Karpas-422 (cell line): ENCODE measurements around the gene ASB14. TPM values are rescaled to one million over a fixed set of nuclear protein-coding genes. Genes with fewer than 3 reads are reported as not detected.
A peak's percentile ranks its signal among the peaks of the same experiment; 100 is the strongest.

Source experiments
- DNase-seq: peaks from one replicate; pipeline ENCODE4 v3.0.0-alpha.2; 2015
- H2AFZ ChIP-seq: fragments of 200-600 bp; sonication (generic); 2 replicates; pipeline ENCODE4 v1.6.1; 2014; ENCODE audit warnings: antibody characterized with exemption, low read length, mixed read lengths
- H3K27ac ChIP-seq: fragments of 200-600 bp; sonication (generic); 2 replicates; pipeline ENCODE4 v1.5.1; 2014; ENCODE audit warnings: mild to moderate bottlenecking, low read length, moderate library complexity
- H3K27me3 ChIP-seq: fragments of 200-600 bp; sonication (generic); 2 replicates; pipeline ENCODE4 v1.6.1; 2014; ENCODE audit warnings: low read length, mixed read lengths
- H3K36me3 ChIP-seq: fragments of 200-600 bp; sonication (generic); 2 replicates; pipeline ENCODE4 v1.6.1; 2014; ENCODE audit warnings: low read length, mixed read lengths; ENCODE audit not compliant: insufficient read depth
- H3K4me1 ChIP-seq: fragments of 200-600 bp; sonication (generic); 2 replicates; pipeline ENCODE4 v1.6.1; 2014; ENCODE audit warnings: mild to moderate bottlenecking, low read length, mixed read lengths
- H3K4me2 ChIP-seq: fragments of 200-600 bp; sonication (generic); 2 replicates; pipeline ENCODE4 v1.6.1; 2014; ENCODE audit warnings: low read length, low read depth, mild to moderate bottlenecking; ENCODE audit not compliant: poor library complexity, severe bottlenecking
- H3K4me3 ChIP-seq: fragments of 200-600 bp; sonication (generic); 2 replicates; pipeline ENCODE4 v1.5.1; 2014; ENCODE audit warnings: mild to moderate bottlenecking, antibody characterized with exemption, low read length, mixed read lengths
- H3K79me2 ChIP-seq: fragments of 200-600 bp; sonication (generic); 2 replicates; pipeline ENCODE4 v1.6.1; 2014; ENCODE audit warnings: mild to moderate bottlenecking, low read length, mixed read lengths
- H3K9ac ChIP-seq: fragments of 200-600 bp; sonication (generic); 2 replicates; pipeline ENCODE4 v1.6.0; 2014; ENCODE audit warnings: low read length
- H3K9me2 ChIP-seq: fragments of 200-600 bp; sonication (generic), shearing (Covaris generic); replicated peaks from 2 replicates; pipeline ENCODE4 v1.6.0; 2014; ENCODE audit warnings: mild to moderate bottlenecking, low read length, moderate library complexity; ENCODE audit not compliant: insufficient read depth
- H3K9me3 ChIP-seq: fragments of 300-700, 200-600 bp; sonication (generic); 2 replicates; pipeline ENCODE4 v1.6.1; 2014; ENCODE audit warnings: low read length, mixed read lengths
- H4K20me1 ChIP-seq: fragments of 200-600 bp; sonication (generic); 2 replicates; pipeline ENCODE4 v1.6.1; 2014; ENCODE audit warnings: mild to moderate bottlenecking, antibody characterized with exemption, low read length, low read depth; ENCODE audit not compliant: insufficient read depth
- total RNA-seq: library from RNA; depleted of rRNA; stranded (reverse); fragments of >200 nt; shearing (Covaris generic); gene quantifications from 2 replicates; pipeline ENCODE4 v1.2.3, GENCODE V29; 2014; ENCODE audit warnings: low replicate concordance

ASB14 gene
- total RNA-seq, 1 experiment from 2014 or later = not detected

- H3K9me3 ChIP-seq = no peaks in the 10 kb centered on the region
- H3K4me2 ChIP-seq = no peak overlapping the region
- peaks cover 42% of the 10 kb centered on the region; the same call in 1 of the 2 replicates for H3K36me3 ChIP-seq
- no peaks in the 10 kb centered on the region for H3K27me3 ChIP-seq
- no peak overlapping the region for H3K27ac ChIP-seq
- no peak overlapping the region for H3K4me3 ChIP-seq
- no peaks in the 10 kb centered on the region for H3K4me1 ChIP-seq
- no peak overlapping the region for H2AFZ ChIP-seq
- H3K79me2 ChIP-seq = 0 out of 2 replicates have a peak, but pooled peaks cover 4% of the 10 kb centered on the region
- H3K9me2 ChIP-seq = no peaks in the 10 kb centered on the region
- H3K9ac ChIP-seq = no peak overlapping the region
- H4K20me1 ChIP-seq = no peaks in the 10 kb centered on the region
- DNase-seq = no peak
Measured at GRCh38 chr3:57252404-57252803, 40.1 kb downstream of the ASB14 start.

DNA sequence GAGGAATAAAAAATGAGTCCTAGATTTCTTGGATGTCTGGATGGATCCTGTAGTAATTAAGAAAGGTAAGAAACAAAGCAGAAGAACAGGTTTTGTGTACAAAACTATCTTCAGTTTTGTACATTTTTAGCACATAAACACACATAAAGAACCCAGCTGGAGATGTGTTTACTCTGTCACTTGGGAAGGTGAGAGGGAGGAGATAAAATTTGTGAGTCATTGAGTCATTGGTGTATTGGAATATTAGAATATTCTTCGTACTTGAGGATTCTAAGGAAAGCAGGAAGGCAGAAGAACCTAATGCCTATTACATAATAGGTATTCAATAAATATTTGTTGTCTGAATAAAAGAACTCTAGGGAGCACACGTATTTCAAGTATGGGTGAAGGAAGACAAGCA, 47.5 kb downstream of the ASB14 start:
- Histone ChIP-seq H3K9me3 (no peaks in the 10 kb centered on the region), H3K9ac (no peak overlapping the region), H3K27ac (no peak overlapping the region), H3K79me2 (peaks cover 13% of the 10 kb centered on the region; the same call in 1 of the 2 replicates), H3K4me2 (no peak overlapping the region), H3K4me3 (no peak overlapping the region), H3K27me3 (no peaks in the 10 kb centered on the region), H3K9me2 (no peaks in the 10 kb centered on the region), H3K4me1 (peaks cover 13% of the 10 kb centered on the region), H2AFZ (no peak overlapping the region), H4K20me1 (no peaks in the 10 kb centered on the region), H3K36me3 (peaks cover 56% of the 10 kb centered on the region)
- DNase-seq = no peak

DNA sequence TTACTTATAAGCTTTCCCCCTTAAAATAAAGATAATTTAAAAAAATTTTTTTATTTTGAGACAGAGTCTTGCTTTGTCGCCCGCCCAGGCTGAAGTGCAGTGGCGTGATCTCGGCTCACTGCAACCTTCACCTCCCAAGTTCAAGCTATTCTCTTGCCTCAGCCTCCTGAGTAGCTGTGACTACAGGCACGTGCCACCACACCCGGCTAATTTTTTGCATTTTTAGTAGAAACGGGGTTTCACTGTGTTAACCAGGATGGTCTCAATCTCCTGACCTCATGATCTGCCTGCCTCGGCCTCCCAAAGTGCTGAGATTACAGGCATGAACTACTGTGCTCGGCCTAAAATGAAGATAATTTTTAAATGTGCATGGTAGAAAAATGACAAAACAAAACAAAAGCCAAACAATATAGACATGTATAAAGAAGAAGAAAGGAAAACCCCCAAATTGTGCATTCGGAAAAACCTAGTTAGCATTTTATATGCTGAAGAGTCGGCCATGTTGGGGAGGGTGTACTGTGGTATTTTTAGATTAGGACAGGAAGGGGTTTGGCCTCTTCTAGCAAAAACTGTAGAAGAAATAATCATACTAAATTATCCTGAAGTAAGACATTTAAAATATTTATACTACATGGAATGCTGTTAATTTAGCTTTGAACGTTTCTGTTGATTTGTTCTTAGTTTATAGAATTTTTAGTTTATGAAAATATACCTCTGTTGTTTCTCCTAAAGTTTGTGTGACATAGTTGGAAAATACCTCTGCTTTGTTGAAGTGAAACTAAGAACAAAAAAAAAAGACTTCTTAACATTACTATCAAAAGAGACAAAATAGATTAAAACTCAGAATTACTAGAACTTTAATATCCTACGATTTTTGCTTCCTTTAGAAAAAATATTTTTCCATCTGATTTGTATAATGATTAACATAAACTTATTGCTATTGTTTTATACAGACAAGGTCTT, 57.6 kb downstream of the ASB14 start:
- peaks cover 8% of the 10 kb centered on the region for H3K4me1 ChIP-seq
- H3K27me3 ChIP-seq = no peaks in the 10 kb centered on the region
- H3K27ac ChIP-seq = 0 out of 2 replicates have a peak overlapping the region, but pooled peaks have one; percentile 29
- no peak overlapping the region for H2AFZ ChIP-seq
- H3K4me2 ChIP-seq = no peak overlapping the region
- H3K9me2 ChIP-seq = no peaks in the 10 kb centered on the region
- H4K20me1 ChIP-seq = no peaks in the 10 kb centered on the region
- peaks cover 23% of the 10 kb centered on the region for H3K36me3 ChIP-seq
- peaks cover 3% of the 10 kb centered on the region; the same call in 1 of the 2 replicates for H3K9me3 ChIP-seq
- H3K9ac ChIP-seq = no peak overlapping the region
- peaks cover 67% of the 10 kb centered on the region for H3K79me2 ChIP-seq
- no peak for DNase-seq
- no peak overlapping the region for H3K4me3 ChIP-seq

GRCh38 chr3:57233799-57234198, 58.7 kb downstream of the ASB14 start:
- DNase-seq = no peak
- Histone ChIP-seq H3K9ac (no peak overlapping the region), H3K4me2 (no peak overlapping the region), H3K9me2 (no peaks in the 10 kb centered on the region), H3K4me1 (peaks cover 19% of the 10 kb centered on the region), H4K20me1 (no peaks in the 10 kb centered on the region), H3K9me3 (peaks cover 3% of the 10 kb centered on the region; the same call in 1 of the 2 replicates), H3K79me2 (peaks cover 77% of the 10 kb centered on the region), H3K27ac (no peak overlapping the region), H3K4me3 (no peak overlapping the region), H3K36me3 (peaks cover 14% of the 10 kb centered on the region), H3K27me3 (no peaks in the 10 kb centered on the region), H2AFZ (no peak overlapping the region)

- Histone ChIP-seq H3K4me1 (peaks cover 26% of the 10 kb centered on the region), H3K4me2 (peak overlapping the region; percentile 73), H4K20me1 (no peaks in the 10 kb centered on the region), H3K4me3 (peak overlapping the region; percentile 96; the same call in 1 of the 2 replicates), H3K27ac (no peak overlapping the region), H3K9me3 (no peaks in the 10 kb centered on the region), H3K27me3 (no peaks in the 10 kb centered on the region), H3K79me2 (peaks cover 64% of the 10 kb centered on the region), H3K9ac (no peak overlapping the region), H2AFZ (no peak overlapping the region), H3K9me2 (no peaks in the 10 kb centered on the region), H3K36me3 (no peaks in the 10 kb centered on the region)
- DNase-seq = no peak
Measured at GRCh38 chr3:57230006-57230405, 62.5 kb downstream of the ASB14 start.

- Histone ChIP-seq H3K27ac (peak overlapping the region; percentile 48), H3K4me2 (peak overlapping the region; percentile 73), H4K20me1 (no peaks in the 10 kb centered on the region), H3K36me3 (no peaks in the 10 kb centered on the region), H3K9ac (peak overlapping the region; percentile 88), H3K27me3 (no peaks in the 10 kb centered on the region), H2AFZ (peak overlapping the region; percentile 69; the same call in 1 of the 2 replicates), H3K4me3 (peak overlapping the region; percentile 96), H3K79me2 (peaks cover 52% of the 10 kb centered on the region), H3K9me3 (no peaks in the 10 kb centered on the region), H3K4me1 (peaks cover 23% of the 10 kb centered on the region), H3K9me2 (no peaks in the 10 kb centered on the region)
- DNase-seq = peak; percentile 79
Measured at GRCh38 chr3:57227930-57228751, 64.3 kb downstream of the ASB14 start.

GRCh38 chr3:57227204-57227929, 65.1 kb downstream of the ASB14 start, which contains the start of gene APPL1:
TSS of gene APPL1 (plus strand) at chr3:57227729. CDS start at chr3:57227884, 155 bp downstream.
- Histone ChIP-seq H3K79me2 (peaks cover 44% of the 10 kb centered on the region), H3K9me2 (no peaks in the 10 kb centered on the region), H3K4me2 (peak within 1 kb of the TSS; percentile 73), H3K9me3 (no peaks in the 10 kb centered on the region), H2AFZ (peak within 1 kb of the TSS; percentile 95), H3K4me3 (peak within 1 kb of the TSS; percentile 96), H3K36me3 (no peaks in the 10 kb centered on the region), H3K9ac (peak within 1 kb of the TSS; percentile 88), H3K4me1 (peaks cover 23% of the 10 kb centered on the region), H4K20me1 (no peaks in the 10 kb centered on the region), H3K27ac (peak within 1 kb of the TSS; percentile 48), H3K27me3 (no peaks in the 10 kb centered on the region)
- peak; percentile 96 for DNase-seq
